HEK293T (cell line): ENCODE measurements around the gene JAK3.

Experiments
- BHLHE40 ChIP-seq: fragments of 450-650 bp; IDR thresholded peaks from 2 replicates; pipeline ENCODE4 v1.6.1; 2016; ENCODE audit warnings: mild to moderate bottlenecking, moderate library complexity, borderline replicate concordance
- CTBP1 ChIP-seq: fragments of 450-650 bp; IDR thresholded peaks from 2 replicates; pipeline ENCODE4 v1.6.1; 2016; ENCODE audit warnings: borderline replicate concordance
- ELF4 ChIP-seq: fragments of 450-650 bp; IDR thresholded peaks from 2 replicates; pipeline ENCODE4 v1.6.1; 2017; ENCODE audit warnings: antibody characterized with exemption
- FOXA1 ChIP-seq: fragments of 450-650 bp; IDR thresholded peaks from 2 replicates; pipeline ENCODE4 v1.6.1; 2016; ENCODE audit warnings: mild to moderate bottlenecking
- FOXK2 ChIP-seq: fragments of 450-650 bp; IDR thresholded peaks from 2 replicates; pipeline ENCODE4 v1.6.1; 2016; ENCODE audit warnings: mild to moderate bottlenecking
- FOXM1 ChIP-seq: fragments of 450-650 bp; IDR thresholded peaks from 2 replicates; pipeline ENCODE4 v1.6.1; 2017; ENCODE audit warnings: mild to moderate bottlenecking, borderline replicate concordance
- HDGF ChIP-seq: fragments of 450-650 bp; IDR thresholded peaks from 2 replicates; pipeline ENCODE4 v1.6.1; 2017; ENCODE audit warnings: antibody characterized with exemption, borderline replicate concordance
- L3MBTL2 ChIP-seq: fragments of 450-650 bp; conservative IDR thresholded peaks from 2 replicates; pipeline ENCODE4 v1.6.1; 2016; ENCODE audit warnings: mild to moderate bottlenecking
- LEF1 ChIP-seq: fragments of 450-650 bp; IDR thresholded peaks from 2 replicates; pipeline ENCODE4 v1.6.1; 2017; ENCODE audit warnings: mild to moderate bottlenecking, borderline replicate concordance
- NFRKB ChIP-seq: fragments of 450-650 bp; IDR thresholded peaks from 2 replicates; pipeline ENCODE4 v1.6.1; 2016; ENCODE audit warnings: mild to moderate bottlenecking, moderate library complexity
- PKNOX1 ChIP-seq: fragments of 450-650 bp; IDR thresholded peaks from 2 replicates; pipeline ENCODE4 v1.6.1; 2016
- SP1 ChIP-seq: fragments of 450-650 bp; IDR thresholded peaks from 2 replicates; pipeline ENCODE4 v1.6.1; 2017
- SUZ12 ChIP-seq: fragments of 450-650 bp; IDR thresholded peaks from 2 replicates; pipeline ENCODE4 v1.6.1; 2016; ENCODE audit warnings: mild to moderate bottlenecking
- ZNF384 ChIP-seq: fragments of 450-650 bp; IDR thresholded peaks from 2 replicates; pipeline ENCODE4 v1.6.1; 2016

DNA sequence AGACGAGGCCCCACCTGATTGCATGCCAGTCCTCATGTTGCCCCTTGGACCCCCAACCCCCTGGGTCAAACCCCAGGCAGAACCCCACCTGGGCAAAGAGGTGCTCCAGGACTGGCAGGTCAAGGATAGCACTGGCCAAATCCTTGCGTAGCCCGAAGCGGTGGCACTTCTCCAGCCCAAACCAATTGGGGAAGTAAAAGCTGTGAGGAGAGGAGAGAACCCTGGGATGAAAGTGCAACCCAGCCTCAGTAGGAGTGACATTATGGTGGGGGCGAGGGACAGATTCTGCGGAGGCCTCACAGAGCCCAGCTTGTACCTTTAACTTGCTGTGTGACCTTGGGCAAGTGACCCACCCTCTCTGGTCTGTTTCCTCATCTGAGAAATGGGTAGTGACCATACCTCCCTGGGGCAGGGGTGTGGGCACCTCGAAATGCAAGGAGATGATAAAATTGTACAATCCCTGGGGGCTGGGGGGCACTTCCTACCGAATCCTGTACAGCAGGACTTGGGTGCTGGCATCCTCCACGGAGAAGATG, 4.4 kb downstream of the JAK3 start:
- no peak for TF ChIP-seq NFRKB
- no peak for TF ChIP-seq BHLHE40
- TF ChIP-seq FOXA1 = no peak
- TF ChIP-seq CTBP1 = no peak
- TF ChIP-seq SP1 = no peak
- no peak for TF ChIP-seq SUZ12
- TF ChIP-seq PKNOX1 = no peak
- no peak for TF ChIP-seq HDGF
- no peak for TF ChIP-seq FOXK2
- no peak for TF ChIP-seq LEF1
- no peak for TF ChIP-seq FOXM1
- no peak for TF ChIP-seq ZNF384
- TF ChIP-seq ELF4 = no peak
- no peak for TF ChIP-seq L3MBTL2
